KMS-11 (cell line): ENCODE data around the gene SEMA3A.

ENCODE experiments used
- H2AFZ ChIP-seq: fragments of 200-600 bp; sonication (generic); 2 replicates; pipeline ENCODE4 v1.6.1; 2016; ENCODE audit warnings: antibody characterized with exemption, mixed run types, low read depth
- H3K27ac ChIP-seq: fragments of 200-600 bp; sonication (generic); 2 replicates; pipeline ENCODE4 v1.6.1; 2016; ENCODE audit warnings: mild to moderate bottlenecking, mixed run types
- H3K27me3 ChIP-seq: fragments of 200-600 bp; sonication (generic); 2 replicates; pipeline ENCODE4 v1.6.1; 2017; ENCODE audit warnings: mild to moderate bottlenecking, low read depth, mixed run types, moderate library complexity; ENCODE audit not compliant: insufficient read depth
- H3K36me3 ChIP-seq: fragments of 200-600 bp; sonication (generic); 2 replicates; pipeline ENCODE4 v1.6.1; 2017; ENCODE audit warnings: mild to moderate bottlenecking, mixed run types; ENCODE audit not compliant: insufficient read depth
- H3K4me1 ChIP-seq: fragments of 200-600 bp; sonication (generic); 2 replicates; pipeline ENCODE4 v1.6.1; 2016; ENCODE audit warnings: mild to moderate bottlenecking, low read depth, mixed run types; ENCODE audit not compliant: poor library complexity, severe bottlenecking
- H3K4me2 ChIP-seq: fragments of 200-600 bp; sonication (generic); 2 replicates; pipeline ENCODE4 v1.7.0; 2016; ENCODE audit warnings: mild to moderate bottlenecking, mixed run types
- H3K4me3 ChIP-seq: fragments of 200-600 bp; sonication (generic); IDR thresholded peaks from 2 replicates; pipeline ENCODE4 v1.6.1; 2017; ENCODE audit warnings: low read depth, low read length, mixed read lengths; ENCODE audit not compliant: insufficient read depth
- H3K79me2 ChIP-seq: fragments of 200-600 bp; sonication (generic); 2 replicates; pipeline ENCODE4 v1.6.1; 2016; ENCODE audit warnings: low read depth, mixed run types; ENCODE audit not compliant: insufficient read depth
- H3K9ac ChIP-seq: fragments of 200-600 bp; sonication (generic); 2 replicates; pipeline ENCODE4 v1.6.1; 2016; ENCODE audit warnings: mild to moderate bottlenecking, mixed run types
- H4K20me1 ChIP-seq: fragments of 200-600 bp; sonication (generic); 2 replicates; pipeline ENCODE4 v1.6.1; 2016; ENCODE audit warnings: mild to moderate bottlenecking, mixed run types; ENCODE audit not compliant: insufficient read depth
- CTCF ChIP-seq: fragments of 200-600 bp; sonication (generic); conservative IDR thresholded peaks from 2 replicates; pipeline ENCODE4 v1.6.1; 2017; ENCODE audit warnings: low read depth, mild to moderate bottlenecking, antibody characterized with exemption, low read length, moderate library complexity, mixed read lengths

The SEMA3A gene

GRCh38 chr7:84187087-84187805, 7.3 kb downstream of the SEMA3A start:
- Histone ChIP-seq H3K27ac (no peak overlapping the region), H3K27me3 (no peaks in the 10 kb centered on the region), H4K20me1 (no peaks in the 10 kb centered on the region), H2AFZ (no peak overlapping the region), H3K4me1 (peaks cover 54% of the 10 kb centered on the region), H3K36me3 (no peaks in the 10 kb centered on the region), H3K9ac (no peak overlapping the region), H3K4me3 (no peak overlapping the region), H3K79me2 (no peaks in the 10 kb centered on the region), H3K4me2 (peak overlapping the region; percentile 19)
- no peak for TF ChIP-seq CTCF

GRCh38 chr7:84183741-84184140, 10.8 kb downstream of the SEMA3A start:
- H3K27ac ChIP-seq = no peak overlapping the region
- H2AFZ ChIP-seq = no peak overlapping the region
- H3K27me3 ChIP-seq = no peaks in the 10 kb centered on the region
- TF ChIP-seq CTCF = no peak
- H3K4me1 ChIP-seq = peaks cover 72% of the 10 kb centered on the region
- H3K4me2 ChIP-seq = no peak overlapping the region
- no peaks in the 10 kb centered on the region for H4K20me1 ChIP-seq
- no peak overlapping the region for H3K9ac ChIP-seq
- no peaks in the 10 kb centered on the region for H3K36me3 ChIP-seq
- H3K4me3 ChIP-seq = no peak overlapping the region
- no peaks in the 10 kb centered on the region for H3K79me2 ChIP-seq

- H3K79me2 ChIP-seq = no peaks in the 10 kb centered on the region
- no peaks in the 10 kb centered on the region for H3K36me3 ChIP-seq
- peak overlapping the region; percentile 47; the same call in 1 of the 2 replicates for H3K9ac ChIP-seq
- H3K4me2 ChIP-seq = peak overlapping the region; percentile 98
- no peaks in the 10 kb centered on the region for H4K20me1 ChIP-seq
- H3K27me3 ChIP-seq = no peaks in the 10 kb centered on the region
- H3K4me3 ChIP-seq = no peak overlapping the region
- TF ChIP-seq CTCF = no peak
- H2AFZ ChIP-seq = peak overlapping the region; percentile 62; the same call in 1 of the 2 replicates
- peaks cover 57% of the 10 kb centered on the region for H3K4me1 ChIP-seq
- peak overlapping the region; percentile 78 for H3K27ac ChIP-seq
These were observed 12.3 kb downstream of the SEMA3A start for GRCh38 chr7:84182301-84182700.

GRCh38 chr7:84181628-84182027, 13.0 kb downstream of the SEMA3A start:
- H3K27ac ChIP-seq = peak overlapping the region; percentile 78

More at GRCh38 chr7:84181628-84182027, 13.0 kb downstream of the SEMA3A start:
- no peaks in the 10 kb centered on the region for H4K20me1 ChIP-seq
- peak overlapping the region; percentile 98 for H3K4me2 ChIP-seq
- H3K4me1 ChIP-seq = peaks cover 51% of the 10 kb centered on the region
- no peaks in the 10 kb centered on the region for H3K36me3 ChIP-seq
- no peak for TF ChIP-seq CTCF
- H2AFZ ChIP-seq = peak overlapping the region; percentile 62; the same call in 1 of the 2 replicates
- no peak overlapping the region for H3K4me3 ChIP-seq
- no peaks in the 10 kb centered on the region for H3K27me3 ChIP-seq
- no peaks in the 10 kb centered on the region for H3K79me2 ChIP-seq
- H3K9ac ChIP-seq = peak overlapping the region; percentile 47
